GM19452 (cell line): ENCODE results near the gene ALAD.

Source experiments
- ATAC-seq: cut with Tn5 transposase; IDR thresholded peaks from one replicate; pipeline ENCODE4 v1.9.1; 2021; ENCODE audit not compliant: unreplicated experiment

Gene ALAD

GRCh38 chr9:113350107-113350661, 50.9 kb downstream of the ALAD start:
- ATAC-seq = peak; percentile 12

- peak; percentile 44 for ATAC-seq
Observed at GRCh38 chr9:113349445-113350094, 51.5 kb downstream of the ALAD start, which contains the start of gene BSPRY. BSPRY (plus strand) TSS chr9:113349541; CDS start chr9:113349580, 39 bp downstream.

GRCh38 chr9:113349066-113349444, 52.0 kb downstream of the ALAD start:
- ATAC-seq = no peak

GRCh38 chr9:113348437-113348836, 52.6 kb downstream of the ALAD start:
- ATAC-seq = no peak

- no peak for ATAC-seq
Observed at GRCh38 chr9:113345671-113346070, 55.4 kb downstream of the ALAD start.

GRCh38 chr9:113345190-113345589, 55.9 kb downstream of the ALAD start:
- ATAC-seq = no peak

- no peak for ATAC-seq
Observed at GRCh38 chr9:113343732-113344231, 57.3 kb downstream of the ALAD start.

- no peak for ATAC-seq
Observed at GRCh38 chr9:113341712-113342410, 59.2 kb downstream of the ALAD start.

- peak; percentile 99 for ATAC-seq
Observed at GRCh38 chr9:113340011-113340699, 60.9 kb downstream of the ALAD start, which contains the start of gene WDR31. WDR31 (minus strand) TSS chr9:113340275; CDS start chr9:113332022, 8,253 bp downstream.

- no peak for ATAC-seq
Observed at GRCh38 chr9:113337714-113338113, 63.4 kb downstream of the ALAD start.
